ENCODE measurements around the gene NUP160. TPM values are rescaled to one million over a fixed set of nuclear protein-coding genes. Genes with fewer than 3 reads are reported as not detected.
"Not testable (repeated sequence)": the region's sequence is repeated elsewhere in the genome, so short reads cannot be mapped to it uniquely, and the experiment has no call there.

Gene NUP160
- polyA plus RNA-seq (2013) = 36.6 TPM

- under 1% methylated on average over 56 of the region's 66 CpGs for WGBS (ENCODE audit: insufficient coverage)
- no peaks in the 10 kb centered on the region for H3K9me3 ChIP-seq (ENCODE audit: control extremely low read depth in 1 of 5, control insufficient read depth in 4 of 5, insufficient read depth in 2 of 5, low read depth in 1 of 5, low read length in 4 of 5)
- H3K27ac ChIP-seq (ENCODE audit: insufficient read depth in 1 of 2, low read depth in 1 of 2, low read length in 2 of 2, poor library complexity in 1 of 2, severe bottlenecking in 2 of 2) = peak within 1 kb of the TSS; percentile 93 to 96
- CTCF ChIA-PET = no interaction called here
- H3K4me1 ChIP-seq (ENCODE audit: control extremely low read depth in 1 of 4, control insufficient read depth in 4 of 4, insufficient read depth in 4 of 4, low read length in 3 of 4) = peaks cover 3 to 32% (median 22%) of the 10 kb centered on the region in 4 experiments
- peaks cover 7 to 24% (median 15%) of the 10 kb centered on the region in 4 experiments for H3K36me3 ChIP-seq (ENCODE audit: control insufficient read depth in 4 of 4, insufficient read depth in 4 of 4, low read length in 3 of 4)
- no peaks in the 10 kb centered on the region for H3K27me3 ChIP-seq (replicated peaks in 2 of 5; ENCODE audit: control insufficient read depth in 4 of 5, insufficient read depth in 5 of 5, low read length in 4 of 5)
- H3K4me3 ChIP-seq (ENCODE audit: control insufficient read depth in 1 of 7, extremely low read depth in 1 of 7, insufficient read depth in 4 of 7, low read depth in 2 of 7, low read length in 6 of 7) = peak within 1 kb of the TSS; percentile 92 to 100 (median 99)
- POLR2A ChIA-PET = interaction anchor here (0.6 to 0.9 kb wide), 2 partner anchors 13 to 31 kb away, joined by 3 to 5 read pairs; no protein-coding TSS in a partner anchor
- DNase-seq = peak; percentile 76 to 91 (median 82)
These were observed at the start of gene NUP160 for GRCh38 chr11:47847892-47848699. Gene NUP160, minus strand, starts transcription at chr11:47848350. Its CDS starts 32 bp downstream, at chr11:47848318.

DNA sequence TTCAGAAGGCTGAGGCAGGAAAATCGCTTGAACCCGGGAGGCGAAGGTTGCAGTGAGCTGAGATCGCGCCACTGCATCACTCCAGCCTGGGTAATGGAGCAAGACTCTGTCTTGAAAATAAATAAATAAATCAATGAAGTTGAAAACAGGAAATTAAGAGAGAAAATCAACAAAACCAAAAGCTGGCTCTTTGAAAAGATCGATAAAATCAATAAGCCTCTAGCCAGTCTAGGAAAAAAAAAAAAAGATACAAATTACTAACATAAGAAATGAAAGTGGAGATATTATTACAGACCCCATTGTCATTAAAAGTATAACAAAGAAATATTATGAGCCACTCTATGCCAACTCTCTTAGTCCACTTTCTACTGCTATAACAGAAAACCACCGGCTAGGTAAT is 48.0 kb upstream of the NUP160 start:
- Histone ChIP-seq H3K9me3 (ENCODE audit: control extremely low read depth in 1 of 5, control insufficient read depth in 4 of 5, insufficient read depth in 2 of 5, low read depth in 1 of 5, low read length in 4 of 5) (peaks cover 0 to 1% (median 0%) of the 10 kb centered on the region in 5 experiments), H3K27me3 (replicated peaks in 2 of 5; ENCODE audit: control insufficient read depth in 4 of 5, insufficient read depth in 5 of 5, low read length in 4 of 5) (no peaks in the 10 kb centered on the region), H3K36me3 (ENCODE audit: control insufficient read depth in 4 of 4, insufficient read depth in 4 of 4, low read length in 3 of 4) (no peaks in the 10 kb centered on the region), H3K4me3 (ENCODE audit: control insufficient read depth in 1 of 7, extremely low read depth in 1 of 7, insufficient read depth in 4 of 7, low read depth in 2 of 7, low read length in 6 of 7) (no peak overlapping the region), H3K4me1 (ENCODE audit: control extremely low read depth in 1 of 4, control insufficient read depth in 4 of 4, insufficient read depth in 4 of 4, low read length in 3 of 4) (no peaks in the 10 kb centered on the region), H3K27ac (ENCODE audit: insufficient read depth in 1 of 2, low read depth in 1 of 2, low read length in 2 of 2, poor library complexity in 1 of 2, severe bottlenecking in 2 of 2) (no peak overlapping the region)
- POLR2A ChIA-PET = interaction anchor here (0.6 to 0.7 kb wide), 2 partner anchors 23 to 55 kb away, joined by 3 read pairs; no protein-coding TSS in a partner anchor
- CTCF ChIA-PET = no interaction called here
- no peak for DNase-seq
- 100% methylated on average over 3 of the region's 7 CpGs for WGBS (ENCODE audit: insufficient coverage)

DNA sequence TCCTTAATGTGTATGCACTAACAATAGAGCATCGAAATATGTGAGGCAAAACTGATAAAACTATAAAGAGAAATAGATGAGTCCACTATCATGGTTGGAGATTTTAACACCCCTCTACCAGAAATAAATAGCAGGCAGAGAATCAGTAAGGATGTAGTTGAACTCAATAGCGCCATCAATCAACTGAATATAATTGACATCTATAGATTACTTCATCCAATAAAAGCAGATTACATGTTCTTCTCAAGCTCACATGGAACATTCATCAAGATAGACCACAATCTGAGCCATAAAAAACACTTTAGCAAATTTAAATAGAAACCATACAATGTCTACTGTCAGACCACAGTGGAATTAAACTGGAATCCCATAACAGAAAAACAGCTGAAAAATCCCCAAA is 46.9 kb upstream of the NUP160 start:
- no peak for DNase-seq
- Histone ChIP-seq H3K36me3 (ENCODE audit: control insufficient read depth in 4 of 4, insufficient read depth in 4 of 4, low read length in 3 of 4) (no peaks in the 10 kb centered on the region), H3K4me3 (ENCODE audit: control insufficient read depth in 1 of 7, extremely low read depth in 1 of 7, insufficient read depth in 4 of 7, low read depth in 2 of 7, low read length in 6 of 7) (no peak overlapping the region), H3K27ac (ENCODE audit: insufficient read depth in 1 of 2, low read depth in 1 of 2, low read length in 2 of 2, poor library complexity in 1 of 2, severe bottlenecking in 2 of 2) (no peak overlapping the region), H3K9me3 (ENCODE audit: control extremely low read depth in 1 of 5, control insufficient read depth in 4 of 5, insufficient read depth in 2 of 5, low read depth in 1 of 5, low read length in 4 of 5) (peaks cover 0 to 1% (median 0%) of the 10 kb centered on the region in 5 experiments), H3K27me3 (replicated peaks in 2 of 5; ENCODE audit: control insufficient read depth in 4 of 5, insufficient read depth in 5 of 5, low read length in 4 of 5) (no peaks in the 10 kb centered on the region), H3K4me1 (ENCODE audit: control extremely low read depth in 1 of 4, control insufficient read depth in 4 of 4, insufficient read depth in 4 of 4, low read length in 3 of 4) (peaks cover 0 to 5% (median 2%) of the 10 kb centered on the region in 4 experiments)
- CTCF ChIA-PET = interaction anchor here (0.6 to 1.0 kb wide), 2 partner anchors 40 to 122 kb away, joined by 3 read pairs; no protein-coding TSS in a partner anchor
- POLR2A ChIA-PET = no interaction called here
- no CpG with 5 or more reads among the region's 2 CpGs for WGBS (ENCODE audit: insufficient coverage)

GRCh38 chr11:47892546-47893276 is 44.6 kb upstream of the NUP160 start:
- H3K27ac ChIP-seq (ENCODE audit: insufficient read depth in 1 of 2, low read depth in 1 of 2, low read length in 2 of 2, poor library complexity in 1 of 2, severe bottlenecking in 2 of 2); POLR2A ChIA-PET; H3K9me3 ChIP-seq (ENCODE audit: control extremely low read depth in 1 of 5, control insufficient read depth in 4 of 5, insufficient read depth in 2 of 5, low read depth in 1 of 5, low read length in 4 of 5); H3K36me3 ChIP-seq (ENCODE audit: control insufficient read depth in 4 of 4, insufficient read depth in 4 of 4, low read length in 3 of 4); H3K27me3 ChIP-seq (replicated peaks in 2 of 5; ENCODE audit: control insufficient read depth in 4 of 5, insufficient read depth in 5 of 5, low read length in 4 of 5); H3K4me3 ChIP-seq (ENCODE audit: control insufficient read depth in 1 of 7, extremely low read depth in 1 of 7, insufficient read depth in 4 of 7, low read depth in 2 of 7, low read length in 6 of 7); DNase-seq; CTCF ChIA-PET: not testable (repeated sequence)
- peaks cover 0 to 10% (median 7%) of the 10 kb centered on the region in 4 experiments for H3K4me1 ChIP-seq (ENCODE audit: control extremely low read depth in 1 of 4, control insufficient read depth in 4 of 4, insufficient read depth in 4 of 4, low read length in 3 of 4)
- 98% methylated on average over 31 of the region's 57 CpGs for WGBS (ENCODE audit: insufficient coverage)

DNA sequence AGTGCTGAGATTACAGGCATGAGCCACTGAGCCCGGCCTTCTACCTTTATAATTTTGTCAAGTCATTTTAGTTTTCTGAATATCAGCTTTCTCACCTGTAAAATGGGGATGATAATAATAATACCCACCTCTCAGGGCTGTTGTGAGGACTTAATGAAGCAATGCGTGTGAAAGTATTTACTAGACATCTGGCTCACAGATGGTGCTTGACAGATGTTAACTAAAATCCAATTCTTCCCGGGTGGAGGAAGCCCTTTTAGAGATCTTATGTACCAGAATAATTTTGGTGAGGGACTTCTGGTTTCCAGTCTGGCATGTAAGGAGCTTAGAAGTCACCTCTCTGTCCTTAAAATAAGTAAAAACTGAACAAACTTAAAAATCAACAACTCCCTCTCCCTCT is 43.7 kb upstream of the NUP160 start:
- no peaks in the 10 kb centered on the region for H3K36me3 ChIP-seq (ENCODE audit: control insufficient read depth in 4 of 4, insufficient read depth in 4 of 4, low read length in 3 of 4)
- H3K4me3 ChIP-seq (ENCODE audit: control insufficient read depth in 1 of 7, extremely low read depth in 1 of 7, insufficient read depth in 4 of 7, low read depth in 2 of 7, low read length in 6 of 7) = no peak overlapping the region
- ChIA-PET POLR2A (no interaction called here), CTCF (no interaction called here)
- DNase-seq = no peak
- H3K27me3 ChIP-seq (replicated peaks in 2 of 5; ENCODE audit: control insufficient read depth in 4 of 5, insufficient read depth in 5 of 5, low read length in 4 of 5) = no peaks in the 10 kb centered on the region
- no peak overlapping the region for H3K27ac ChIP-seq (ENCODE audit: insufficient read depth in 1 of 2, low read depth in 1 of 2, low read length in 2 of 2, poor library complexity in 1 of 2, severe bottlenecking in 2 of 2)
- H3K4me1 ChIP-seq (ENCODE audit: control extremely low read depth in 1 of 4, control insufficient read depth in 4 of 4, insufficient read depth in 4 of 4, low read length in 3 of 4) = peaks cover 0 to 10% (median 7%) of the 10 kb centered on the region in 4 experiments
- WGBS (ENCODE audit: insufficient coverage) = no CpG with 5 or more reads among the region's 3 CpGs
- peaks cover 0 to 1% (median 0%) of the 10 kb centered on the region in 5 experiments for H3K9me3 ChIP-seq (ENCODE audit: control extremely low read depth in 1 of 5, control insufficient read depth in 4 of 5, insufficient read depth in 2 of 5, low read depth in 1 of 5, low read length in 4 of 5)

GRCh38 chr11:47889714-47890441 is 41.7 kb upstream of the NUP160 start:
- H3K4me1 ChIP-seq (ENCODE audit: control extremely low read depth in 1 of 4, control insufficient read depth in 4 of 4, insufficient read depth in 4 of 4, low read length in 3 of 4) = peaks cover 0 to 24% (median 15%) of the 10 kb centered on the region in 4 experiments
- 36% methylated on average over 2 of the region's 4 CpGs for WGBS (ENCODE audit: insufficient coverage)
- no peak overlapping the region for H3K27ac ChIP-seq (ENCODE audit: insufficient read depth in 1 of 2, low read depth in 1 of 2, low read length in 2 of 2, poor library complexity in 1 of 2, severe bottlenecking in 2 of 2)
- H3K36me3 ChIP-seq (ENCODE audit: control insufficient read depth in 4 of 4, insufficient read depth in 4 of 4, low read length in 3 of 4) = no peaks in the 10 kb centered on the region
- no peak overlapping the region for H3K4me3 ChIP-seq (ENCODE audit: control insufficient read depth in 1 of 7, extremely low read depth in 1 of 7, insufficient read depth in 4 of 7, low read depth in 2 of 7, low read length in 6 of 7)
- H3K9me3 ChIP-seq (ENCODE audit: control extremely low read depth in 1 of 5, control insufficient read depth in 4 of 5, insufficient read depth in 2 of 5, low read depth in 1 of 5, low read length in 4 of 5) = no peaks in the 10 kb centered on the region
- POLR2A ChIA-PET = no interaction called here
- no peaks in the 10 kb centered on the region for H3K27me3 ChIP-seq (replicated peaks in 2 of 5; ENCODE audit: control insufficient read depth in 4 of 5, insufficient read depth in 5 of 5, low read length in 4 of 5)
- peak; percentile 38 to 91 (median 82) for DNase-seq
- CTCF ChIA-PET = interaction anchor here (0.5 to 1.2 kb wide), 3 partner anchors 22 to 219 kb away, joined by 3 to 4 read pairs (median 3); no protein-coding TSS in a partner anchor

All from common myeloid progenitor, CD34-positive (primary cell).